AG09319 (cell line): ENCODE results near the gene TM4SF4.

Source experiments
- DNase-seq: peaks from one replicate; pipeline ENCODE4 v3.0.0-alpha.2; 2010; ENCODE audit warnings: low read depth; ENCODE audit errors: extremely low read depth
- TF ChIP-seq, protein P1 (sequence below): IDR thresholded peaks from 2 replicates; pipeline ENCODE4 v1.5.1; 2011; ENCODE audit warnings: low read depth, mild to moderate bottlenecking, inconsistent platforms, low read length, moderate library complexity

Gene TM4SF4

DNA sequence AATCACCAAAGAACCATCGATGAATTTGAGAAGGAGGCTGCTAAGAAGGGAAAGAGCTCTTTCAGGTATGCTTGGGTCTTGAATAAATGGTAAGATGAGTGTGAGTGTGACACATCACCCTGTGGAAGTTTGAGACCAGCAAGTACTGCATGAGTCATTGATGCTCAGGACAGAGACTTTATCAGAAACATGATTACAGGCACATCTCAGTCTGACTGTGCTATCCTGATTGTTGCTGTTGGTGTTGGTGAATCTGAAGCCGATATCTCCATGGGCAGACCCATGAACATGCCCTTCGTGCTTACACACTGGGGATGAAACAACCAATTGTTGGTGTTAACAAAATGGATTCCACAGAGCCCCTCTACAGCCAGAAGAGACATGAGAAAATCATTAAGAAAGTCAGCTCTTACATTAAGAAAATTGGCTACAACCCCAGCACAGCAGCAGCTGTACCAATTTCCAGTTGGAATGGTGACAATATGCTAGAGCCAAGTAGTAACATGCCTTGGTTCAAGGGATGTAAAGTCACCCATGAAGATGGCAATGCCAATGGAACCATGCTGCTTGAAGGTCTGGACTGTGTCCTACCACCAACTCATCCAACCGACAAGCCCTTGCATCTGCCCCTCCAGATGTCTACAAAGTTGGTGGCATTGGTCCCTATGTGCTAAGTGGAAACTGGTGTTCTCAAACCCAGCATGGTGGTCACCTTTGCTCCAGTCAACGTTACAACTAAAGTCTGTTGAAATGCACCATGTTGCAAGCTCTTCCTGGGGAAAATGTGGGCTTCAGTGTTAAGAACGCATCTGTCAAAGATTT is 20.5 kb downstream of the TM4SF4 start:
- TF ChIP-seq, protein P1, sequence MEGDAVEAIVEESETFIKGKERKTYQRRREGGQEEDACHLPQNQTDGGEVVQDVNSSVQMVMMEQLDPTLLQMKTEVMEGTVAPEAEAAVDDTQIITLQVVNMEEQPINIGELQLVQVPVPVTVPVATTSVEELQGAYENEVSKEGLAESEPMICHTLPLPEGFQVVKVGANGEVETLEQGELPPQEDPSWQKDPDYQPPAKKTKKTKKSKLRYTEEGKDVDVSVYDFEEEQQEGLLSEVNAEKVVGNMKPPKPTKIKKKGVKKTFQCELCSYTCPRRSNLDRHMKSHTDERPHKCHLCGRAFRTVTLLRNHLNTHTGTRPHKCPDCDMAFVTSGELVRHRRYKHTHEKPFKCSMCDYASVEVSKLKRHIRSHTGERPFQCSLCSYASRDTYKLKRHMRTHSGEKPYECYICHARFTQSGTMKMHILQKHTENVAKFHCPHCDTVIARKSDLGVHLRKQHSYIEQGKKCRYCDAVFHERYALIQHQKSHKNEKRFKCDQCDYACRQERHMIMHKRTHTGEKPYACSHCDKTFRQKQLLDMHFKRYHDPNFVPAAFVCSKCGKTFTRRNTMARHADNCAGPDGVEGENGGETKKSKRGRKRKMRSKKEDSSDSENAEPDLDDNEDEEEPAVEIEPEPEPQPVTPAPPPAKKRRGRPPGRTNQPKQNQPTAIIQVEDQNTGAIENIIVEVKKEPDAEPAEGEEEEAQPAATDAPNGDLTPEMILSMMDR, result no peak
- no peak for DNase-seq

- TF ChIP-seq, protein P1, result no peak
- DNase-seq, result no peak
Measured at GRCh38 chr3:149495581-149496125, 21.2 kb downstream of the TM4SF4 start.

DNA sequence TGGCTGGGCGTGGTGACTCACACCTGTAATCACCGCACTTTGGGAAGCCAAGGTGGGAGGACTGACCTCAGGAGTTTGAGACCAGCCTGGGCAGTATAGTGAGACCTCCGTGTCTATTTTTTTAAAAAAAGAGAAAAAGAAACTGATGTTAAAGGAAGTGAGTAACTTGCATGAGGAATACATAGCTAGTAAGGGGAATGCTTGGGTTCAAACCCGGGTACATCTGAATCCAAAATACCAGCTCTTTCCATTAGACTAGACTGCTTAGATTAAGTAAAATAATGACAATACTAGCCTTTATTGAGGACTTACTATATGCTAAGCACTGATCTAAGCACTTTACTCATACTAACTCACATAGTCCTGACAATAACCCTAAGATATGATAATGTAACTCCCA is 22.4 kb downstream of the TM4SF4 start:
- no peak for DNase-seq
- TF ChIP-seq, protein P1, result no peak

GRCh38 chr3:149497966-149498670 is 23.6 kb downstream of the TM4SF4 start:
- TF ChIP-seq, protein P1, result no peak
- DNase-seq, result no peak

DNA sequence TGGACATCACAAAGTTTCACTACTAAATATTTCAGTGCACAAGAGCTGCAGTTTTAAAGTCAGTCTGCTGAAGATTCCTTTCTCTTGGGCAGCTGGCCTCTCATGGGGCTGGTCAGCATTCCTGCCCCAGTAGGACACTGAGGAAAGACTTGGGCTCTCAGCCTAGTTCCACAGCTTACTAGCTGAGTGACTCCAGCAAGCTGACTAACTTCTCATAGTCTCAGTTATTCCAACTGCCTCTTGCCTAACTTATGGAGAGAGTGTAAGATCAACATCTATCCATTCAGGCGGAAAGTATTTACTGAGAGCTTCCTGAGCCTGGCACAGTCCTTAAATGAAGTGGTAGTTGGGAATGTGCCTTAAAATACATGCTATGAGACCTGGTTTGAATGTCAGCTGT is 27.0 kb downstream of the TM4SF4 start:
- peak; percentile 71 for DNase-seq
- TF ChIP-seq, protein P1, result no peak

GRCh38 chr3:149502438-149502837 is 27.9 kb downstream of the TM4SF4 start:
- no peak for DNase-seq
- TF ChIP-seq, protein P1, result no peak

- TF ChIP-seq, protein P1, result no peak
- no peak for DNase-seq
Measured at GRCh38 chr3:149506540-149506939, 32.0 kb downstream of the TM4SF4 start.
